Stimulated activated naive CD8-positive, alpha-beta T cell treated with anti-CD3 and anti-CD28 coated beads, Interleukin-15, amount 100 ng/mL, for 72 hours (primary cell): Measurements from ENCODE around the gene WDFY2.

ENCODE experiments used
- ATAC-seq: fragments of 150-1000 bp; cut with Tn5 transposase; 2 replicates; pipeline ENCODE4 v1.10.0; 2021; ENCODE audit warnings: mild to moderate bottlenecking, moderate library complexity
- DNase-seq, 2 donors: peaks; one replicate each; pipeline ENCODE4 v3.0.0; 2021 to 2022
- H3K27ac Mint-ChIP-seq, 2 donors: one replicate each; pipeline ENCODE4 v1.8.0; 2022; ENCODE audit warnings: mild to moderate bottlenecking in 2 of 2, mixed read lengths in 2 of 2, moderate library complexity in 2 of 2
- H3K27me3 Mint-ChIP-seq: one replicate; pipeline ENCODE4 v1.8.0; 2022; ENCODE audit warnings: mixed read lengths
- H3K4me1 Mint-ChIP-seq: one replicate; pipeline ENCODE4 v1.8.0; 2022; ENCODE audit warnings: mild to moderate bottlenecking, mixed read lengths
- H3K4me3 Mint-ChIP-seq, 2 donors: one replicate each; pipeline ENCODE4 v1.8.0; 2022; ENCODE audit warnings: mild to moderate bottlenecking in 2 of 2, mixed read lengths in 2 of 2, moderate library complexity in 1 of 2
- H3K9me3 Mint-ChIP-seq, 2 donors: one replicate each; pipeline ENCODE4 v1.8.0; 2022; ENCODE audit warnings: mixed read lengths in 2 of 2

WDFY2 gene

GRCh38 chr13:51778392-51778791 is 194.1 kb downstream of the WDFY2 start:
- no peak overlapping the region for H3K4me3 Mint-ChIP-seq
- ATAC-seq (no peak), DNase-seq (no peak)
- no peaks in the 10 kb centered on the region for H3K27me3 Mint-ChIP-seq
- no peaks in the 10 kb centered on the region for H3K9me3 Mint-ChIP-seq
- no peak overlapping the region for H3K27ac Mint-ChIP-seq
- H3K4me1 Mint-ChIP-seq = peaks cover 17% of the 10 kb centered on the region

GRCh38 chr13:51780099-51780498 is 195.8 kb downstream of the WDFY2 start:
- no peak overlapping the region for H3K27ac Mint-ChIP-seq
- no peaks in the 10 kb centered on the region for H3K27me3 Mint-ChIP-seq
- H3K4me3 Mint-ChIP-seq = no peak overlapping the region
- DNase-seq (no peak), ATAC-seq (no peak)
- H3K9me3 Mint-ChIP-seq = no peaks in the 10 kb centered on the region
- H3K4me1 Mint-ChIP-seq = peaks cover 17% of the 10 kb centered on the region

- DNase-seq (peak in 1 of 2 donors; percentile 29), ATAC-seq (peak; percentile 81)
- Mint-ChIP-seq H3K4me3 (no peak overlapping the region), H3K27me3 (no peaks in the 10 kb centered on the region), H3K27ac (peak overlapping the region in 1 of 2 donors; percentile 85), H3K9me3 (no peaks in the 10 kb centered on the region), H3K4me1 (peaks cover 17% of the 10 kb centered on the region)
These were observed 197.2 kb downstream of the WDFY2 start for GRCh38 chr13:51781246-51782022.

GRCh38 chr13:51782026-51782710 is 197.9 kb downstream of the WDFY2 start:
- peaks cover 22% of the 10 kb centered on the region for H3K4me1 Mint-ChIP-seq
- peak overlapping the region; percentile 23 to 85 for H3K27ac Mint-ChIP-seq
- no peaks in the 10 kb centered on the region for H3K9me3 Mint-ChIP-seq
- H3K4me3 Mint-ChIP-seq = no peak overlapping the region
- DNase-seq (no peak), ATAC-seq (no peak)
- no peaks in the 10 kb centered on the region for H3K27me3 Mint-ChIP-seq

GRCh38 chr13:51783428-51784094 is 199.3 kb downstream of the WDFY2 start:
- Mint-ChIP-seq H3K4me3 (no peak overlapping the region), H3K9me3 (no peaks in the 10 kb centered on the region)

GRCh38 chr13:51784097-51784496 is 199.8 kb downstream of the WDFY2 start:
- no peaks in the 10 kb centered on the region for H3K27me3 Mint-ChIP-seq
- peak overlapping the region; percentile 3 to 16 for H3K27ac Mint-ChIP-seq
- DNase-seq (no peak), ATAC-seq (no peak)
- H3K9me3 Mint-ChIP-seq = no peaks in the 10 kb centered on the region
- H3K4me3 Mint-ChIP-seq = no peak overlapping the region
- H3K4me1 Mint-ChIP-seq = peaks cover 19% of the 10 kb centered on the region

More at GRCh38 chr13:51783428-51784094, 199.3 kb downstream of the WDFY2 start:
- ATAC-seq (no peak), DNase-seq (no peak)
- Mint-ChIP-seq H3K27me3 (no peaks in the 10 kb centered on the region), H3K4me1 (peaks cover 20% of the 10 kb centered on the region), H3K27ac (peak overlapping the region; percentile 3 to 16)

- Mint-ChIP-seq H3K9me3 (no peaks in the 10 kb centered on the region), H3K27me3 (no peaks in the 10 kb centered on the region), H3K4me3 (no peak overlapping the region), H3K4me1 (peaks cover 14% of the 10 kb centered on the region), H3K27ac (no peak overlapping the region)
- no peak for DNase-seq
- peak; percentile 29 for ATAC-seq
These were observed 201.6 kb downstream of the WDFY2 start for GRCh38 chr13:51785712-51786424.

- Mint-ChIP-seq H3K9me3 (no peaks in the 10 kb centered on the region), H3K4me3 (no peak overlapping the region), H3K27me3 (no peaks in the 10 kb centered on the region), H3K4me1 (peaks cover 10% of the 10 kb centered on the region), H3K27ac (no peak overlapping the region)
- ATAC-seq = no peak
- DNase-seq = no peak
These were observed 202.4 kb downstream of the WDFY2 start for GRCh38 chr13:51786425-51787265.

- H3K27me3 Mint-ChIP-seq = no peaks in the 10 kb centered on the region
- H3K4me3 Mint-ChIP-seq = no peak overlapping the region
- ATAC-seq (peak; percentile 77), DNase-seq (no peak)
- H3K9me3 Mint-ChIP-seq = no peaks in the 10 kb centered on the region
- peaks cover 34% of the 10 kb centered on the region for H3K4me1 Mint-ChIP-seq
- H3K27ac Mint-ChIP-seq = peak overlapping the region; percentile 8 to 84
These were observed 209.5 kb downstream of the WDFY2 start for GRCh38 chr13:51793570-51794271.

GRCh38 chr13:51794964-51795363 is 210.7 kb downstream of the WDFY2 start:
- no peak for ATAC-seq
- Mint-ChIP-seq H3K9me3 (no peaks in the 10 kb centered on the region), H3K4me1 (peaks cover 38% of the 10 kb centered on the region), H3K4me3 (no peak overlapping the region), H3K27ac (peak overlapping the region; percentile 23 to 52), H3K27me3 (no peaks in the 10 kb centered on the region)
- DNase-seq = no peak

- Mint-ChIP-seq H3K9me3 (no peaks in the 10 kb centered on the region), H3K27ac (peak overlapping the region in 1 of 2 donors; percentile 2), H3K27me3 (no peaks in the 10 kb centered on the region), H3K4me3 (no peak overlapping the region), H3K4me1 (peaks cover 43% of the 10 kb centered on the region)
- DNase-seq = no peak
- no peak for ATAC-seq
These were observed 211.2 kb downstream of the WDFY2 start for GRCh38 chr13:51795419-51795818.

- no peaks in the 10 kb centered on the region for H3K9me3 Mint-ChIP-seq
- no peak for DNase-seq
- H3K4me1 Mint-ChIP-seq = peaks cover 51% of the 10 kb centered on the region
- ATAC-seq = no peak
- no peaks in the 10 kb centered on the region for H3K27me3 Mint-ChIP-seq
- H3K4me3 Mint-ChIP-seq = no peak overlapping the region
- H3K27ac Mint-ChIP-seq = no peak overlapping the region
These were observed 212.3 kb downstream of the WDFY2 start for GRCh38 chr13:51796546-51796945.

- H3K9me3 Mint-ChIP-seq = no peaks in the 10 kb centered on the region
- H3K4me1 Mint-ChIP-seq = peaks cover 62% of the 10 kb centered on the region
- H3K4me3 Mint-ChIP-seq = no peak overlapping the region
- peak; percentile 54 to 71 for DNase-seq
- no peaks in the 10 kb centered on the region for H3K27me3 Mint-ChIP-seq
- peak; percentile 71 for ATAC-seq
- peak overlapping the region in 1 of 2 donors; percentile 10 for H3K27ac Mint-ChIP-seq
These were observed 213.6 kb downstream of the WDFY2 start for GRCh38 chr13:51797664-51798488.
